Effector memory CD4-positive, alpha-beta T cell (primary cell): ENCODE measurements around the gene TNS3.
"Not testable (repeated sequence)": the region's sequence is repeated elsewhere in the genome, so short reads cannot be mapped to it uniquely, and the experiment has no call there.

Source experiments
- DNase-seq, 3 donors: peaks; one replicate each; pipeline ENCODE4 v3.0.0-alpha.2; 2020
- H3K27ac ChIP-seq: 2 replicates; pipeline ENCODE4 v1.7.0; 2013; ENCODE audit warnings: mild to moderate bottlenecking, low read length, moderate library complexity; ENCODE audit not compliant: insufficient read depth, poor library complexity, severe bottlenecking
- H3K27me3 ChIP-seq: replicated peaks from 2 replicates; pipeline ENCODE4 v1.7.0; 2013; ENCODE audit warnings: mild to moderate bottlenecking, low read length; ENCODE audit not compliant: insufficient read depth, control insufficient read depth, poor library complexity, severe bottlenecking
- H3K36me3 ChIP-seq: 2 replicates; pipeline ENCODE4 v1.7.0; 2013; ENCODE audit warnings: mild to moderate bottlenecking, low read length, moderate library complexity; ENCODE audit not compliant: control insufficient read depth, insufficient read depth
- H3K4me1 ChIP-seq: 2 replicates; pipeline ENCODE4 v1.7.0; 2013; ENCODE audit warnings: low read length, mild to moderate bottlenecking; ENCODE audit not compliant: control insufficient read depth, insufficient read depth, poor library complexity, severe bottlenecking
- H3K4me3 ChIP-seq: 2 replicates; pipeline ENCODE4 v1.7.0; 2013; ENCODE audit warnings: low read length, low read depth, mild to moderate bottlenecking; ENCODE audit not compliant: insufficient read depth, poor library complexity, severe bottlenecking
- H3K9me3 ChIP-seq: 2 replicates; pipeline ENCODE4 v1.7.0; 2013; ENCODE audit warnings: mild to moderate bottlenecking, low read length, moderate library complexity; ENCODE audit not compliant: control insufficient read depth

TNS3 gene

DNA sequence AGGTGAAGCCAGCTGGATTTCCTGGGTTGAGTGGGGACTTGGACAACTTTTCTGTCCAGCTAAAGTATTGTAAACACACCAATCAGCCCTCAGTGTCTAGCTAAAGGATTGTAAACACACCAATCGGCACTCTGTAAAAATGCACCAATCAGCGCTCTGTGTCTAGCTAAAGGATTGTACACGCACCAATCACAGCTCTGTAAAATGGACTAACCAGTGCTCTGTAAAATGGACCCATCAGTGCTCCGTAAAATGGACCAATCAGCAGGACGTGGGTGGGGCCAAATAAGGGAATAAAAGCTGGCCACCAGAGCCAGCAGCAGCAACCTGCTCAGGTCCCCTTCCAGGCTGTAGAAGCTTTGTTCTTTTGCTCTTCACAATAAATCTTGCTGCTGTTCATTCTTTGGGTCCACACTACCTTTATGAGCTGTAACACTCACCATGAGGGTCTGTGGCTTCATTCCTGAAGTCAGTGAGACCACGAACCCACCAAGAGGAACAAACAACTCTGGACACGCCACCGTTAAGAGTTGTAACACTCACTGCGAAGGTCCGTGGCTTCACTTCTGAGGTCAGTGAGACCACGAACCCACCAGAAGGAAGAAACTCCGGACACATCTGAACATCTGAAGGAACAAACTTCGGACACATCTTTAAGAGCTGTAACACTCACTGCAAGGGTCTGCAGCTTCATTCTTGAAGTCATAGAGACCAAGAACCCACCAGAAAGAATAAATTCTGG is 21.8 kb upstream of the TNS3 start:
- H3K4me3 ChIP-seq, H3K9me3 ChIP-seq, H3K4me1 ChIP-seq, H3K27me3 ChIP-seq, H3K27ac ChIP-seq, DNase-seq, H3K36me3 ChIP-seq: not testable (repeated sequence)

DNA sequence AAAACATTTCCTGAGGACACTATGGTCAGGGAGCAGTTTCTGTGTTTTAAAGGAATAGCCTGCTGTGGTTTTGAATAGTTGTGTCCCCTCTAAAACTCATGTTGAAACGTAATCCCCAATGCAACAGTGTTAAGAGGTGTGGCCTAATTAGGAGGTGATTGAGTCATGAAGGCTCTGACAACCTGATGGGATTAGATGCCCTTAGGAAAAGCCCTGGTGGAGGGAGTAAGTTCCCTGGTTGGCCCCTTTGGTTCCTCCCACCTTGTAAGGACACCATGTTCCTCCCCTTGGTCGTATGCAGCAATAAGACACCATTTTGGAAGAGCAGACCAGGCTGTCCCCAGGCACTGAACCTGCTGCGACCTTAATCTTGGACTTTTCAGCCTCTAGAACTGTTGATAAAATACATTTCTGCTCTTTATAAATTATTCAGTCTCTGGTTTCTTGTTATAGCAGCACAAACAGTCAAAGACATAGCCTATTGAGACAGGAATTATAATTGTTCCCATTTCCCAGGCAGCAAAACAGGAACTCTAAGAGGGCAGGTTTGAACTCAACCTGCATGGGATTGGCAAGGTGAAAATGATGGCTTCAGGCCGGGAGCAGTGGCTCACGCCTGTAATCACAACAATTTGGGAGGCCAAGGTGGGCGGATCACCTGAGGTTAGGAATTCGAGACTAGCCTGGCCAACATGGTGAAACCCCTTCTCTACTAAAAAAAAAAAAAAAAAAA is 20.5 kb upstream of the TNS3 start:
- H3K4me1 ChIP-seq, result no peaks in the 10 kb centered on the region
- no peaks in the 10 kb centered on the region for H3K9me3 ChIP-seq
- H3K36me3 ChIP-seq, result no peaks in the 10 kb centered on the region
- no peak overlapping the region for H3K27ac ChIP-seq
- no peak for DNase-seq
- no peak overlapping the region for H3K4me3 ChIP-seq
- no peaks in the 10 kb centered on the region for H3K27me3 ChIP-seq

DNA sequence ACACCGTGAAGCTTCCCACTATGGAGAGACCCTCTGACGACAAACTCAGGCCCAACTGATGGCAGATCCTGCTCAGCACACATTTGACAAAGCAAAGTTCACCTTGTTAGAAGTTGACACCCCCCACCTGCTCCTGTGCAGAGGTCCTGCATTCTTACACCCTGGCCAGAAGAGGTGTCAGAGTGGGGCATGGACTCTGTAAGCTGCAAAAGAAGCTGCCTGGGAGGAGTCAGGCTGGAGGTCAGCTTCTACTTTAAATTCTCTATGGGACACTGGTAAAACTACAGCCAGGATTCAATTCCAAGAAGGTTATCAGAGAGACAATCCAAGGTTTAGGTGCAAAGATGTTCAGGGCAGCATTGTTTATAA is 20.0 kb upstream of the TNS3 start:
- no peaks in the 10 kb centered on the region for H3K4me1 ChIP-seq
- H3K4me3 ChIP-seq, result no peak overlapping the region
- no peaks in the 10 kb centered on the region for H3K9me3 ChIP-seq
- no peak overlapping the region for H3K27ac ChIP-seq
- no peaks in the 10 kb centered on the region for H3K27me3 ChIP-seq
- H3K36me3 ChIP-seq, result no peaks in the 10 kb centered on the region
- no peak for DNase-seq

DNA sequence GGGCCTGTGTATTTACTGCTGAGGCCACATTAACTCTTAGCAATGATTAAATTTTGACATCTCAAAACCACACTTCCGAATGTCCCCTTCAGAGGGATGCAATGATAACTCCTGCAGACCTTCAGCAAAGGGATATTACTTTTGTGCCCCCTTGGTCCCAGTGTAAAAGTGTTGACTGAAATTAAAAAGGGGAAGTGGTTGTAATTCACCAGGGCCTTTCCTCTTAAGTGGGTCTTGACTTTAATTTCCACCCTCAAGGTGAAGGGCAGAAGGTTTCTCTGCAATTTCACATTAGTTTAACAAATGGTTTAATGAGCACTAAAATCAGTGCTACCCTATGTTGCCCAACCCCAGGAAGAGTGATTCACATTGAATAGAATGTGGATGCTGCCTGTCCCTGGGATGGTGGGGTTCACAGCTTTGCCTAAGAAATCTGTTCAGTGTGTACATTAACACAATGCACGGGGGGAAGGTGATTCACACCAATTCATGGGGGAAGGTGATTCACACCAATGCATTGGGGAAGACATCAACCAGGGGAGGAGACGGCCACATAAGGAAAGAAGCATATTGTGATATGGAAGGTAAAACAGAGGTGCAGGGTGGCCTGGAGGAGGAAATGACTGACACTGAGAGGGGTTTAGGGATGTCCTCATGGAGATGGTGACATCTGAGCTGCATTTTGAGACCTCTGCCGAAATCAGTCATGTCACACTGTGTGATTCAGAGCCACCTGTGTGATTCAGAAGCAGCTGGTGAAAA is 19.4 kb upstream of the TNS3 start:
- H3K4me1 ChIP-seq, result no peaks in the 10 kb centered on the region
- no peak for DNase-seq
- no peak overlapping the region for H3K27ac ChIP-seq
- no peaks in the 10 kb centered on the region for H3K27me3 ChIP-seq
- H3K36me3 ChIP-seq, result no peaks in the 10 kb centered on the region
- H3K4me3 ChIP-seq, result no peak overlapping the region
- H3K9me3 ChIP-seq, result no peaks in the 10 kb centered on the region

DNA sequence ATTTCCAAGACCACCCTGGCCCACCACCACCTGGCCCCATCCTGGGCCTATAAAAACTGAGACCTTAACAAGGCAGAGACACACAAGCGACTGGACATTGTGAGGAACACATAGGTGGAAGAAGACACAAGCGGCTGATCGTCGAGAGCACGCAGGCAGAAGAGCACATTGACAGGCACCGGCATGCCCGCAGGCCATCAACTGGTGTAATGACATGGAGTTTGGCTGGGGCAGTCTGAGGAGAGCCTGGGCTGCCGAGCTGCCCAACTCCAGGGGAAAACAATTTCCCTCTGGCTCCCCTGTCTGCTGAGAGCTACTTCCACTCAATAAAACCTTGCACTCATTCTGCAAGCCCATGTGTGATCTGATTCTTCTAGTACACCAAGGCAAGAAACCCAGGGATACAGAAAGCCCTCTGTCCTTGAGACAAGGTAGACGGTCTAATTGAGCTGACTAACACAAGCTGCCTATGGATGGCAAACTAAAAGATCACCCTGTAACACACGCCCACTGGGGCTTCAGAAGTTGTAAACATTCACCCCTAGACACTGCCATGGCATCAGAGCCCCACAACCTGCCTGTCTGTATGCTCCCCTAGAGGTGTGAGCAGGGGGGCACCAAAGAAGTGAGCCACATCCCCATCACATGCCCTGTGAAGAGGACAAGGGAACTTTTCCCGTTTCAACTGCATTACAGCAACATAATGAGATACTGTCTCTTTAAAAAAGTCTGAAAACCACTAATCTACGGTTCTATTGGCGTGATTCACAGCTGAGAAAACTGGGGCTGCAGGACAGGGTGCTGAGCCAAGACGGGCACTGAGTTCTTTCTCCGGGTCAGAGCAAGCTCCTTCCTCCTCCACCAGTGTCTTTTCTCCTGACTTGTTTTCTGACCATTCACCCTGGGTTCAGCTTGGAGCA is 18.5 kb upstream of the TNS3 start:
- Histone ChIP-seq H3K27me3 (no peaks in the 10 kb centered on the region), H3K27ac (no peak overlapping the region), H3K36me3 (no peaks in the 10 kb centered on the region), H3K4me3 (no peak overlapping the region), H3K4me1 (no peaks in the 10 kb centered on the region), H3K9me3 (no peaks in the 10 kb centered on the region)
- no peak for DNase-seq

DNA sequence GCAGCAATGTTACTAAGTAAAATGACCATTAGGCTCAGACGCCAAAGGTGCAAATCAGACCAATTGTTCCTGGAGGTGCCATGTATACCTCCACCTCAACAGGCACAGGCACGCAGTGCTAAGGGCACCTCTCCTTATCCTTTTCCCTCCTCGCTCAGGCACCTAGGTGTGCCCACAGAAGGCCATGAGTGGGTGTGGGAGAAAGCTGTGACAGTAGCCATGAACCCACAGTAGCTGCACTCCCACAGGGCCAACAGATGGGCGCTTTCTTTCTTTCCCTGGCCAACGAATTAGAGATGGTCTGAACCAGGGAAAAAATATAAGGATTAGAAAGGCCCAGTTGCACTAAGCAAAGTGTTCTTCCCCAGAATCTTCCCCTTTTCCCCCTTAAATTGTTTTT is 15.5 kb upstream of the TNS3 start:
- no peaks in the 10 kb centered on the region for H3K36me3 ChIP-seq
- no peaks in the 10 kb centered on the region for H3K9me3 ChIP-seq
- no peak overlapping the region for H3K4me3 ChIP-seq
- no peaks in the 10 kb centered on the region for H3K27me3 ChIP-seq
- no peaks in the 10 kb centered on the region for H3K4me1 ChIP-seq
- no peak overlapping the region for H3K27ac ChIP-seq
- DNase-seq, result no peak

DNA sequence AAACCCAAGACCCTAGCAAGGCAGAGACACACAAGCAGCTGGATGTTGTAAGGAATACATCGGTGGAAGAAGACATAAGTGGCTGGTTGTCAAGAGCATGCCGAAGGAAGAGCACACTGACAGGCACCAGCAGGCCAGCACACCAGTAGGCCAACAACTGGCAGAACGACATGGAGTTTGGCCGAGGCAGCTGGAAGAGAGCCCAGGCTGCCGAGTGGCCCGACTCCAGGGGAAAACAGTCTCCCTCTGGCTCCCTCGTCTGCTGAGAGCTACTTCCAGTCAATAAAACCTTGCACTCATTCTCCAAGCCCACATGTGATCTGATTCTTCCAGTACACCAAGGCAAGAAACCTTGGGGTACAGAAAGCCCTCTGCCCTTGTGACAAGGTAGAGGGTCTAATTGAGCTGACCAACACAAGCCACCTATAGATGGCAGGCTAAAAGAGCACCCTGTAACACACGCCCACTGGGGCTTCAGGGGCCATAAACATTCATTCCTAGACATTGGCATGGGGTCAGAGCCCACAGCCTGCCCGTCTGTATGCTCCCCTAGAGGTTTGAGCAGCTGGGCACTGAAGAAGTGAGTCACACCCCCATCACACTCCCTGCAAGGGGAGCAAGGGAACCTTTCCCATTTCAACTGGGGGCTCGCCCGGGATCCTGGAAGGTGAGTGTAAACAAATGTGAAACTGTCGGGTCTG is 14.7 kb upstream of the TNS3 start:
- no peak for DNase-seq
- no peak overlapping the region for H3K4me3 ChIP-seq
- H3K27ac ChIP-seq, result no peak overlapping the region
- no peaks in the 10 kb centered on the region for H3K4me1 ChIP-seq
- no peaks in the 10 kb centered on the region for H3K9me3 ChIP-seq
- H3K27me3 ChIP-seq, result no peaks in the 10 kb centered on the region
- H3K36me3 ChIP-seq, result no peaks in the 10 kb centered on the region

DNA sequence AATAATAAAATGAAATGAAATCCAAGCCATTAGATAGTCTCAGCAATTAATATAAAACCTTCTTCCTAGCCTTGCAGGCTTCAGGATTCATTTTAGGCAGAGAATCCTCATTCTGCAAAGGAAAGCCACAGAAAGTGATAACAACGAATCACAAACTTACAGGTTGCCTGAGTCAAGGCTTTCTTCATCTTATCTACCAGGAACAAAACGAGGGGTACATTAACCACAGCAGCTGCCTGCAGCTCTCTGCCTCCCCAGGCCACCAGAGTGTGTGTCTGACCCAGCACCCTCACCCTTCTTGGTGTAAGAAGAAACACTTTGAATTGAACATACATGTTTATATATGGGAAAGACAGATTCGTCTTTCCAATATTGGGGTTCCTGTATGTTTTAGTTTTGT is 12.5 kb upstream of the TNS3 start:
- no peaks in the 10 kb centered on the region for H3K27me3 ChIP-seq
- no peak for DNase-seq
- no peaks in the 10 kb centered on the region for H3K36me3 ChIP-seq
- H3K4me3 ChIP-seq, result no peak overlapping the region
- H3K9me3 ChIP-seq, result no peaks in the 10 kb centered on the region
- H3K27ac ChIP-seq, result no peak overlapping the region
- H3K4me1 ChIP-seq, result no peaks in the 10 kb centered on the region
